HG03520 (cell line): Measurements from ENCODE around the gene DLGAP1.
"Not testable (repeated sequence)": the region's sequence is repeated elsewhere in the genome, so short reads cannot be mapped to it uniquely, and the experiment has no call there.

ENCODE experiments used
- ATAC-seq: cut with Tn5 transposase; IDR thresholded peaks from one replicate; pipeline ENCODE4 v1.9.1; 2021; ENCODE audit warnings: mild to moderate bottlenecking, moderate library complexity; ENCODE audit not compliant: unreplicated experiment

DLGAP1 gene

GRCh38 chr18:4293337-4293736, 161.8 kb downstream of the DLGAP1 start:
- no peak for ATAC-seq

DNA sequence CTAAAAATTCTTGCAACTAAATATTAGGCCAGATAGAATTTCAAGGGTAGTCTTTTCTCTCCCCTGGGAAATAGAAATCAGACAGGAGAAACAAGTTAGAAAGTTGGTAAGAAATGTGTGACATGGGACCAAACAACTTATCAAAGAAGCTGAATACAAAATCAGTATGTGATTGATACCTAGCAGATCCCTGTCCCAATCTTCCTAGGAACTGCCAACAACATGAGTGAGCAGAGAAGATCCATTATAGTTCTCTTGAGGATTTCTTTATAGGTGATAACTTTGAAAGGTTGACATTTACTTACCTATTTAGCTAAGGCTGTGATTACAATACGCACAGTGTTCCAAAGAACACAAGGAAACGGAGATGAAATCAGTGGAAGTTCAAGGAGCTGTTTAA, 162.4 kb downstream of the DLGAP1 start:
- no peak for ATAC-seq

- ATAC-seq: not testable (repeated sequence)
Measured at GRCh38 chr18:4287340-4287739, 167.8 kb downstream of the DLGAP1 start.

DNA sequence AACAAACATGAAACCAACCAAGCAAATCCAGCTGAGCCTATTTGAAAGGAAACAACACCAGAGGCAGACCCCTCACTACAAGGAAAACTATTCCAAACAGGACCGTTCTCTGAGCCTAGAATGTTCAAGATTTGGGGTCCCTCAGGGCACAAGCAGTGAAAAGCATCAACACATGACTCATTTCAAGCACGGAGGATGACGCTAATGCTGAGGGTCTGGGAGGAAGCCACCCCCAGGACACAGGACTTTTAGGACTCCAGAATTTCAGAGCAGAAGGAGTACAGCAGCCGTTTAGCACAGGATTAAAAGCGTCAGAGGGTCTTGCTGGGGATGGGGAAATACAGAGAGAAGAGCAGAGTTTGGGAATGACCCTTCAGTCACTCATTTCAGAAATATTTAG, 168.9 kb downstream of the DLGAP1 start:
- ATAC-seq: no peak

DNA sequence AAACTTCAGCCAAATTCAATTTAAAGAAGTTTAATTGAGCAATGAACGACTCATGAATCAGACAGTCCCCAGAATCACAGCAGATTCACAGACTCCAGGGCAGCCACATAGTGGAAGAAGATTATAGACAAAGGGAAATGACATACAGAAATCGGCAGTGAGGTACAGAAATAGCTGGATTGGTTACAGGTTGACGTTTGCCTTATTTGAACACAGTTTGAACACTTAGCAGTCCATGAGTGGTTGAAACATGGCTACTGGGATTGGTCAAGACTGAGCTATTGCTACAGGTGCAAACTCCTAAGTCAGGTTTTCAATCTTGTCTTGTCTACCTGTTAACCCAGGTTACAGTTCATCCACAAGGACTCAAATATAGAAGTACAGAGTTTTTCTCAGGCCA, 169.6 kb downstream of the DLGAP1 start:
- no peak for ATAC-seq

DNA sequence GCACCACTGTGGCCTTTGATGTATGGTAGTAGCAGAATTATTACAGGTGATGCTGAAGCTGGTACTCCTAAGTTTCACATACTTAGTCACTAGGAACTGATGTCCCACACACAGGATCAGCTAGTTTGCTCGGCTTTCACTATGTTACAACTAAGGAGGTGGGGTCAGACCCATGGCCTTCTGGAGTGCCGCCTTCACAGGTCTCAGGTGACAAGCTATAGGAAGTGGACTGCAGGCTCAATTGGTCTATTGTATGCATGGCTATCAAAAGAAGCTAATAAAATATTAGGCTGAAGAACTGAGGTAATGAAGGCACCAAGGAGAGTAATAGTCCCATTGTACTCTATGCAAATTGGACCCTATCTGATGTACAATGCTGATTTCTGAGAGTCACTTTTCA, 170.6 kb downstream of the DLGAP1 start:
- ATAC-seq: no peak

DNA sequence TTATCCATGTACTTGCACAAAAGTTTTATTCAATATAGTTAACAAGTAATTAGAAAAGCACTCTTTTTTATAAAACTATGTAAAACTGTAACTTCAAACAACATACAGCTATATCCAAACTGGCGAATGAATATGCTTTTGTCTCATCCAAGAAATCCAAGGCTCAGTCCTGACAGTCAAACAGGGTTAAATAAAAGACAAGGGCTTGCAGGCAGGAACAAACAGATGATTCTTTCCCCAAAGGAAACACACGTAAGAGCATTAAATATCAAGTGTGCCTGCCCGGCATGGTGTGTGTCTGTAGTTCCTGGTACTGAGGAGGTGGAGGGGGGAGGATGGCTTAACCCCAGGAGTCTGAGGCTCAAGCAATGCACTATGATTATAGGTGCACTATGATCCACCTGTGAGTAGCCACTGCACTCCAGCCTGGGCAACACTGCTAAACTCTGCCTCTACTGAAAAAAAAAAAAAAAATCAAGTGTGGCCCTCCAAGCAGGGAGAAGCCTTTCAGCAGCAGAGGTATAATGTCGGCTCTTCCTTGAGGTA, 171.3 kb downstream of the DLGAP1 start:
- ATAC-seq: no peak

DNA sequence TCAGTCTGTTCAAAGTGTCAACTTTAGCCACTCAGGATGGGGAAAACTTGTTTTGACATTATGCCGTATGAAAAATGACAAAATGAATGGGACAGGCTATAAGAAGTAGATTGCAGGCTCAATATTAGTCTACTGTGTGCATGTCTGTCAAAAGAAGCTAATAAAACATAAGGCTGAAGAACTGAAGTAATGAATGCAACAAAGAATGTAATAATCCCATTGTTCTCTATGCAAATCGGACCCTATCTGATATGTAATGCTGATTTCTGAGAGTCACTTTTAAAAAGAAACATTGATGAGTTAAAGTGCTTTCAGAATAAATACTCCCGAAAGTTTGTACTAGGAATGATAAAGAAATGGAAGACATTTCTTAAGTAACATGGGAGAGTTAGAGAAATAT, 172.2 kb downstream of the DLGAP1 start:
- no peak for ATAC-seq

DNA sequence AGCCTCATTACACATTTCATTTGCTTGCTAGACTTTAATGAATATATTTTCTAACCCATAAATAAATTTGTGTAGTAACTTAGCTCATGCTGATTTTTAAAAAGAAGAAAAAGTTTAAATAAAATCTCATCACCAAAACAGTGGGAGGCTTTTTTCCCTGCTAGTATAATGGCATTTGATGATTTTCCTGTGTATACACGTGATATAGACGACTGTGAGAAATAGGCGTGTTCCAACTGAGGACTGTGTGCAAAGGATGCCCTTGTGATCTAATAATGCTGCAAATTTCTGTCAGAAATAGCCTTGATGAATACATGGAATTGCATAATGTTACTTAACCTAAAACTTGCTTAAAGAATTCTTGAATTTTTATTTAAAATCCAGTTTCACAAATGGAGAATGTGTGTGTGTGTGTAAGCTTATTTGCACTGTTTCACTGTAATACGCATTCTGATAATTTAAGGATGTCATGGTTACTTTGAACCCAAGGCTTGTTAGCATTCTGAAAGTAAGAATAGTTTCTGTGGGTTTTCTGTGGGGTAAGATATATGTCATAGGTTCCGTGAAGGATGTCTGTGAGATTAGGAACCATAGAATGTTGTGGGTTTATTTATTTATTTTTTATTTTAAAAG, 178.0 kb downstream of the DLGAP1 start:
- ATAC-seq: no peak

- no peak for ATAC-seq
Measured at GRCh38 chr18:4271952-4272351, 183.2 kb downstream of the DLGAP1 start.

DNA sequence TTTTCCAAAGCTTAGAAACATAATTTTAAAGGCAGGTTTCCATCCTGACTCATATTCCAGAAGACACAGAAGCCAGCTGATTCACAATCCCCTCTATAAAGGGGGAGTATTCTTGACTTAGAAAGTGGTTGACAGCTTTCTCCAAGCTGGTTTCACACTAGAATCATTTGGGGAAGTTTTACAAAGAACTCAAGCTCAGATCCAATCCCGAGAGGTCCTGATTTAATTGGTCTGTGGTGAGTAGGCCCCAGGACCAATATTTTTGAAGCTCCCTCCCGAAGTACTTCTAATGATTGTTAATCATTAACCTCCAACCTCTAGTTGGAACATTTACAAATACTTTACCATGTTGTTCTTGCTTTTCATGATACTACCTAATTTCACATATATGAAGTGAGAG, 184.1 kb downstream of the DLGAP1 start:
- ATAC-seq: no peak

DNA sequence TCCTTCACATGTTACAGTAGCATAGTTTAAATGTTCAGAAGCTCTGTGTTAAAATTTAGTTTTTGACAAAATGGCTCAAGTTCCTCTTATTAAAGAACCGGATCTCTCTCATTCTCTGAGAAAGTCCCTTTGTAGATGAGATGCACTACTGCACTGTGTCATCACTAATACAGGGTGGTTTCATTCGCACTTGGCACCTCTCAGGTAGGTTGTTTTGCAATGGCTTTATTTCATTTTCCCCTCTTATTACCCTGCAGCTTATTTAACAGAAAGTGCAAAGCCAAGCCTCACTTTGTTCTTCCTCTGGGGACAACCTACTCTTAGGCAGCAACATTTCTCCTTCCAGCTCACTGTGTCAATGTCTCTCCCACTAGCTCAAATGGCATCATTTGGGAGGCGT, 185.1 kb downstream of the DLGAP1 start:
- no peak for ATAC-seq

GRCh38 chr18:4267641-4268040, 187.5 kb downstream of the DLGAP1 start:
- ATAC-seq: no peak

GRCh38 chr18:4264347-4264791, 190.7 kb downstream of the DLGAP1 start:
- no peak for ATAC-seq

- no peak for ATAC-seq
Measured at GRCh38 chr18:4260107-4260506, 195.0 kb downstream of the DLGAP1 start.

- no peak for ATAC-seq
Measured at GRCh38 chr18:4256766-4257417, 198.2 kb downstream of the DLGAP1 start.

- ATAC-seq: no peak
Measured at GRCh38 chr18:4254840-4255239, 200.3 kb downstream of the DLGAP1 start.

GRCh38 chr18:4252829-4253228, 202.3 kb downstream of the DLGAP1 start:
- ATAC-seq: no peak

DNA sequence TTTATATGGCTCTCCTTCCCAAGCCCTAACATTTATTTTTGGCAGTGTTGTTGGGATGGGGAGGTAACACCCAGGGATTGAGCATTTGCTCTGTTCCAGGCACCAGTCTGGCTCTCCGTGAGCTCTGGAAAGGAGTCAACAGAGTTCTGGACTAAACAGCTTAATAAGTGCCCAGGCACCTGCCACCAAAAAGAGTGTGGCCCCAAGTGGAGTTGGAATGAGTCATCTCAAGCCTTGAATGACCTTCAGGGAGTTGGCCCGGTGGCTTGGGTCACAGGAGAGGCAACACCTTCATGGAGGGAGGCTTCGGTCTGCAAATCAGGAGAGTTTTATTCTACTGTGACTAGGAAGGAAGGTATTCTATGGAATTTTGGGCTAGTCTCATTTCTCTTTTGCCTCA, 203.2 kb downstream of the DLGAP1 start:
- ATAC-seq: no peak

GRCh38 chr18:4251206-4251605, 203.9 kb downstream of the DLGAP1 start:
- no peak for ATAC-seq

- ATAC-seq: no peak
Measured at GRCh38 chr18:4250141-4250540, 205.0 kb downstream of the DLGAP1 start.

GRCh38 chr18:4248686-4249085, 206.4 kb downstream of the DLGAP1 start:
- no peak for ATAC-seq

DNA sequence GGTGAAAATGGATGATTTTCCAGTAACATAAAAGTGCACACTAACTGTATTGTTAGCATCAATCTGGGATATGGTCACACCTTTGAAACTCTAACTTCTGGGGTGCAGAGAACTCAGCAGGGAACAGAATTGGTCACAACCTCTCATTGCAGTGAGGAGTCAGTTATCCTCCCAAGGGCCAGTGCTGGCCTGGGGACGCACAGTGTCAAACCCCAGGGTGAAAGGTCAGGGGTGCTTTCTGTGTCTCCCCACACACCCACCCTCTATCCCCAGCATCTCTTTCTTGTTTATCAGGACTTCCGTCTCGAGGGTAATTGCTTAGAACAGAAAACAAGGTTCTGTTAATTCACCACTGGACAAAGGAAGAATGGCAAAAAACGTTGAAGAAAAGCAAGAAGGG, 208.7 kb downstream of the DLGAP1 start:
- ATAC-seq: no peak
